ENCODE measurements around the gene APLP1. TPM values are rescaled to one million over a fixed set of nuclear protein-coding genes. Genes with fewer than 3 reads are reported as not detected.

APLP1 gene
- total RNA-seq, 5 donors from 2014 or later (not counting 1 experiment from before 2014, with no cell fraction given) = 0.15 to 1.3 (median 0.33) TPM; not detected in 1

- ATAC-seq (replicated peaks in 1 of 4) (no peak), DNase-seq (no peak)
- Mint-ChIP-seq H3K9me3 (no peaks in the 10 kb centered on the region), H3K27me3 (peaks cover 27 to 60% of the 10 kb centered on the region in 2 donors), H3K27ac (no peak overlapping the region), H3K4me1 (peaks cover 8 to 16% (median 9%) of the 10 kb centered on the region in 3 donors), H3K36me3 (no peaks in the 10 kb centered on the region), H3K4me3 (no peak overlapping the region)
- Histone ChIP-seq H3K4me1 (ENCODE audit: control insufficient read depth in 1 of 2, extremely low read depth in 1 of 2, insufficient read depth in 2 of 2, low read length in 2 of 2) (peaks cover 0 to 13% of the 10 kb centered on the region in 2 experiments), H3K27me3 (replicated peaks in 1 of 2; ENCODE audit: control insufficient read depth in 2 of 2, extremely low read depth in 1 of 2, insufficient read depth in 2 of 2, low read length in 1 of 2) (peaks cover 3 to 78% of the 10 kb centered on the region in 2 experiments), H3K4me3 (ENCODE audit: control insufficient read depth in 1 of 2, extremely low read depth in 1 of 2, low read length in 1 of 2) (no peak overlapping the region), H3K27ac (ENCODE audit: low read length) (no peak overlapping the region), H3K36me3 (ENCODE audit: control insufficient read depth in 2 of 2, extremely low read depth in 1 of 2, insufficient read depth in 1 of 2, low read length in 1 of 2) (no peaks in the 10 kb centered on the region), H3K9me3 (no peaks in the 10 kb centered on the region)
- 91% methylated on average over 32 of the region's 32 CpGs for WGBS (ENCODE audit: insufficient coverage)
- ChIA-PET POLR2A (no interaction called here), CTCF (no interaction called here)
Measured at GRCh38 chr19:35874392-35874930, 6.1 kb downstream of the APLP1 start.

- Histone ChIP-seq H3K9me3 (no peaks in the 10 kb centered on the region), H3K27me3 (replicated peaks in 1 of 2; ENCODE audit: control insufficient read depth in 2 of 2, extremely low read depth in 1 of 2, insufficient read depth in 2 of 2, low read length in 1 of 2) (peaks cover 3 to 47% of the 10 kb centered on the region in 2 experiments), H3K4me3 (ENCODE audit: control insufficient read depth in 1 of 2, extremely low read depth in 1 of 2, low read length in 1 of 2) (no peak overlapping the region), H3K4me1 (ENCODE audit: control insufficient read depth in 1 of 2, extremely low read depth in 1 of 2, insufficient read depth in 2 of 2, low read length in 2 of 2) (peaks cover 3 to 9% of the 10 kb centered on the region in 2 experiments), H3K36me3 (ENCODE audit: control insufficient read depth in 2 of 2, extremely low read depth in 1 of 2, insufficient read depth in 1 of 2, low read length in 1 of 2) (no peaks in the 10 kb centered on the region), H3K27ac (ENCODE audit: low read length) (no peak overlapping the region)
- H3K36me3 Mint-ChIP-seq = no peaks in the 10 kb centered on the region
- H3K27ac Mint-ChIP-seq = no peak overlapping the region
- WGBS (ENCODE audit: insufficient coverage) = 42% methylated on average over 19 of the region's 23 CpGs
- ATAC-seq (replicated peaks in 1 of 4) = no peak
- H3K4me1 Mint-ChIP-seq = peaks cover 9 to 20% (median 11%) of the 10 kb centered on the region in 3 donors
- no peak overlapping the region for H3K4me3 Mint-ChIP-seq
- H3K9me3 Mint-ChIP-seq = no peaks in the 10 kb centered on the region
- POLR2A ChIA-PET = no interaction called here
- no peak for DNase-seq
- H3K27me3 Mint-ChIP-seq = peaks cover 14 to 34% of the 10 kb centered on the region in 2 donors
- CTCF ChIA-PET = interaction anchor here in 1 of 2 donors (2.0 kb wide), 1 partner anchor 52 kb away, joined by 7 read pairs; no protein-coding TSS in a partner anchor
Measured at GRCh38 chr19:35879068-35879467, 10.7 kb downstream of the APLP1 start.

GRCh38 chr19:35879770-35880317 lies 11.5 kb downstream of the APLP1 start:
- DNase-seq = peak in 34 of 35 experiments; percentile 21 to 84 (median 58)
- POLR2A ChIA-PET = no interaction called here

GRCh38 chr19:35882114-35882832 lies 13.9 kb downstream of the APLP1 start:
- H3K36me3 Mint-ChIP-seq = peaks cover 11% of the 10 kb centered on the region
- 45% methylated on average over 5 of the region's 8 CpGs for WGBS (ENCODE audit: insufficient coverage)
- no peaks in the 10 kb centered on the region for H3K9me3 ChIP-seq
- peaks cover 14 to 19% of the 10 kb centered on the region in 2 donors for H3K27me3 Mint-ChIP-seq
- H3K27me3 ChIP-seq (replicated peaks in 1 of 2; ENCODE audit: control insufficient read depth in 2 of 2, extremely low read depth in 1 of 2, insufficient read depth in 2 of 2, low read length in 1 of 2) = peaks cover 3 to 34% of the 10 kb centered on the region in 2 experiments
- DNase-seq = peak in 16 of 35 experiments; percentile 18 to 84 (median 36)
- ChIA-PET POLR2A (interaction anchor here in 1 of 2 donors (0.9 kb wide), 1 partner anchor 233 kb away, joined by 4 read pairs; the partner anchor contains the start of genes POLR2I and TBCB), CTCF (interaction anchor here (0.6 to 4.0 kb wide), 8 partner anchors 12 to 134 kb away, joined by 3 to 24 read pairs (median 3); partner anchors contain the start of genes LIN37 (in 1 of the 2) and NFKBID (in 1 of the 2))
- peak overlapping the region in 1 of 2 donors; percentile 31 for H3K27ac Mint-ChIP-seq
- H3K4me1 Mint-ChIP-seq = peaks cover 9 to 20% (median 11%) of the 10 kb centered on the region in 3 donors
- no peak overlapping the region for H3K4me3 Mint-ChIP-seq
- no peaks in the 10 kb centered on the region for H3K9me3 Mint-ChIP-seq
- H3K27ac ChIP-seq (ENCODE audit: low read length) = no peak overlapping the region
- ATAC-seq (replicated peaks in 1 of 4) = peak; percentile 54 to 65 (median 60)
- H3K36me3 ChIP-seq (ENCODE audit: control insufficient read depth in 2 of 2, extremely low read depth in 1 of 2, insufficient read depth in 1 of 2, low read length in 1 of 2) = peaks cover 0 to 3% of the 10 kb centered on the region in 2 donors
- peaks cover 3 to 9% of the 10 kb centered on the region in 2 experiments for H3K4me1 ChIP-seq (ENCODE audit: control insufficient read depth in 1 of 2, extremely low read depth in 1 of 2, insufficient read depth in 2 of 2, low read length in 2 of 2)
- H3K4me3 ChIP-seq (ENCODE audit: control insufficient read depth in 1 of 2, extremely low read depth in 1 of 2, low read length in 1 of 2) = no peak overlapping the region

More at GRCh38 chr19:35879770-35880317, 11.5 kb downstream of the APLP1 start:
- Mint-ChIP-seq H3K27me3 (peaks cover 14 to 30% of the 10 kb centered on the region in 2 donors), H3K27ac (no peak overlapping the region), H3K36me3 (no peaks in the 10 kb centered on the region), H3K9me3 (no peaks in the 10 kb centered on the region), H3K4me3 (no peak overlapping the region), H3K4me1 (peaks cover 9 to 20% (median 11%) of the 10 kb centered on the region in 3 donors)
- CTCF ChIA-PET = interaction anchor here in 1 of 2 donors (0.7 to 2.0 kb wide), 2 partner anchors 50 to 51 kb away, joined by 4 to 7 read pairs; no protein-coding TSS in a partner anchor
- peaks cover 3 to 43% of the 10 kb centered on the region in 2 experiments for H3K27me3 ChIP-seq (replicated peaks in 1 of 2; ENCODE audit: control insufficient read depth in 2 of 2, extremely low read depth in 1 of 2, insufficient read depth in 2 of 2, low read length in 1 of 2)
- no peak overlapping the region for H3K4me3 ChIP-seq (ENCODE audit: control insufficient read depth in 1 of 2, extremely low read depth in 1 of 2, low read length in 1 of 2)
- peaks cover 3 to 9% of the 10 kb centered on the region in 2 experiments for H3K4me1 ChIP-seq (ENCODE audit: control insufficient read depth in 1 of 2, extremely low read depth in 1 of 2, insufficient read depth in 2 of 2, low read length in 2 of 2)
- WGBS (ENCODE audit: insufficient coverage) = under 1% methylated on average over 18 of the region's 28 CpGs
- H3K27ac ChIP-seq (ENCODE audit: low read length) = no peak overlapping the region
- no peaks in the 10 kb centered on the region for H3K9me3 ChIP-seq
- no peaks in the 10 kb centered on the region for H3K36me3 ChIP-seq (ENCODE audit: control insufficient read depth in 2 of 2, extremely low read depth in 1 of 2, insufficient read depth in 1 of 2, low read length in 1 of 2)
- ATAC-seq (replicated peaks in 1 of 4) = peak; percentile 58 to 68 (median 62)

GRCh38 chr19:35883882-35884281 lies 15.5 kb downstream of the APLP1 start:
- Histone ChIP-seq H3K27me3 (replicated peaks in 1 of 2; ENCODE audit: control insufficient read depth in 2 of 2, extremely low read depth in 1 of 2, insufficient read depth in 2 of 2, low read length in 1 of 2) (peaks cover 1 to 18% of the 10 kb centered on the region in 2 experiments), H3K4me3 (ENCODE audit: control insufficient read depth in 1 of 2, extremely low read depth in 1 of 2, low read length in 1 of 2) (no peak overlapping the region), H3K27ac (ENCODE audit: low read length) (no peak overlapping the region), H3K36me3 (ENCODE audit: control insufficient read depth in 2 of 2, extremely low read depth in 1 of 2, insufficient read depth in 1 of 2, low read length in 1 of 2) (peaks cover 12 to 19% of the 10 kb centered on the region in 2 donors), H3K4me1 (ENCODE audit: control insufficient read depth in 1 of 2, extremely low read depth in 1 of 2, insufficient read depth in 2 of 2, low read length in 2 of 2) (peaks cover 3 to 9% of the 10 kb centered on the region in 2 experiments), H3K9me3 (no peaks in the 10 kb centered on the region)
- H3K4me3 Mint-ChIP-seq = no peak overlapping the region
- peaks cover 9 to 23% (median 13%) of the 10 kb centered on the region in 3 donors for H3K4me1 Mint-ChIP-seq
- H3K9me3 Mint-ChIP-seq = no peaks in the 10 kb centered on the region
- H3K27me3 Mint-ChIP-seq = peaks cover 7 to 9% of the 10 kb centered on the region in 2 donors
- POLR2A ChIA-PET = interaction anchor here in 1 of 2 donors (0.6 kb wide), 1 partner anchor 19 kb away, joined by 3 read pairs; no protein-coding TSS in a partner anchor
- peak overlapping the region in 1 of 2 donors; percentile 22 for H3K27ac Mint-ChIP-seq
- no peak for ATAC-seq (replicated peaks in 1 of 4)
- WGBS (ENCODE audit: insufficient coverage) = no CpG with 5 or more reads among the region's 2 CpGs
- no peak for DNase-seq
- peaks cover 22% of the 10 kb centered on the region for H3K36me3 Mint-ChIP-seq
- CTCF ChIA-PET = interaction anchor here (0.5 to 4.0 kb wide), 6 partner anchors 9 to 172 kb away, joined by 3 to 24 read pairs (median 6); no protein-coding TSS in a partner anchor
